HL-60 (cell line): Measurements from ENCODE around the gene GATM.

Experiments used
- GABPA ChIP-seq: IDR thresholded peaks from 2 replicates; pipeline ENCODE4 v1.6.1; 2012; ENCODE audit warnings: low read depth
- POLR2AphosphoS5 ChIP-seq: IDR thresholded peaks from 2 replicates; pipeline ENCODE4 v1.6.1; 2012; ENCODE audit warnings: low read depth
- SPI1 ChIP-seq: IDR thresholded peaks from 2 replicates; pipeline ENCODE4 v1.6.1; 2012; ENCODE audit warnings: low read depth, mild to moderate bottlenecking, borderline replicate concordance
- TF ChIP-seq, protein P1 (sequence below): IDR thresholded peaks from one replicate; pipeline ENCODE4 v1.5.1; 2011; ENCODE audit warnings: low read length, control low read depth, inconsistent platforms; ENCODE audit not compliant: insufficient read depth

GRCh38 chr15:45319472-45320214 lies 58.7 kb downstream of the GATM start:
- TF ChIP-seq, protein P1, sequence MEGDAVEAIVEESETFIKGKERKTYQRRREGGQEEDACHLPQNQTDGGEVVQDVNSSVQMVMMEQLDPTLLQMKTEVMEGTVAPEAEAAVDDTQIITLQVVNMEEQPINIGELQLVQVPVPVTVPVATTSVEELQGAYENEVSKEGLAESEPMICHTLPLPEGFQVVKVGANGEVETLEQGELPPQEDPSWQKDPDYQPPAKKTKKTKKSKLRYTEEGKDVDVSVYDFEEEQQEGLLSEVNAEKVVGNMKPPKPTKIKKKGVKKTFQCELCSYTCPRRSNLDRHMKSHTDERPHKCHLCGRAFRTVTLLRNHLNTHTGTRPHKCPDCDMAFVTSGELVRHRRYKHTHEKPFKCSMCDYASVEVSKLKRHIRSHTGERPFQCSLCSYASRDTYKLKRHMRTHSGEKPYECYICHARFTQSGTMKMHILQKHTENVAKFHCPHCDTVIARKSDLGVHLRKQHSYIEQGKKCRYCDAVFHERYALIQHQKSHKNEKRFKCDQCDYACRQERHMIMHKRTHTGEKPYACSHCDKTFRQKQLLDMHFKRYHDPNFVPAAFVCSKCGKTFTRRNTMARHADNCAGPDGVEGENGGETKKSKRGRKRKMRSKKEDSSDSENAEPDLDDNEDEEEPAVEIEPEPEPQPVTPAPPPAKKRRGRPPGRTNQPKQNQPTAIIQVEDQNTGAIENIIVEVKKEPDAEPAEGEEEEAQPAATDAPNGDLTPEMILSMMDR: no peak
- no peak for TF ChIP-seq GABPA
- no peak for TF ChIP-seq POLR2AphosphoS5
- TF ChIP-seq SPI1: no peak
